ENCODE measurements around the gene PPP2R5A.
A peak's percentile ranks its signal among the peaks of the same experiment; 100 is the strongest.
"Not testable (repeated sequence)": the region's sequence is repeated elsewhere in the genome, so short reads cannot be mapped to it uniquely, and the experiment has no call there.

The PPP2R5A gene

GRCh38 chr1:212315184-212315583 lies 30.0 kb downstream of the PPP2R5A start:
- Histone ChIP-seq H3K79me2 (ENCODE audit: control insufficient read depth, insufficient read depth, low read length) (peaks cover 4% of the 10 kb centered on the region), H3K36me3 (ENCODE audit: control insufficient read depth, insufficient read depth, low read length) (no peaks in the 10 kb centered on the region), H2AK5ac (ENCODE audit: low read length) (no peak overlapping the region), H3K4me1 (ENCODE audit: control insufficient read depth, low read depth, low read length) (peaks cover 10% of the 10 kb centered on the region), H3K18ac (ENCODE audit: low read length) (no peak overlapping the region), H3K4me3 (ENCODE audit: low read length) (no peak overlapping the region), H4K8ac (ENCODE audit: low read depth, low read length) (no peak overlapping the region), H3K4ac (ENCODE audit: low read depth, low read length) (no peak overlapping the region), H4K5ac (ENCODE audit: low read length) (no peak overlapping the region), H3K27me3 (ENCODE audit: insufficient read depth, low read length, poor library complexity) (no peaks in the 10 kb centered on the region), H3K9ac (ENCODE audit: low read length) (no peak overlapping the region), H3K27ac (ENCODE audit: low read depth, low read length) (no peak overlapping the region), H3K23ac (ENCODE audit: low read length) (no peak overlapping the region), H2BK5ac (ENCODE audit: low read length) (no peak overlapping the region), H3K4me2 (ENCODE audit: low read length) (no peak overlapping the region), H2BK15ac (replicated peaks; ENCODE audit: low read depth) (no peak overlapping the region), H2BK120ac (ENCODE audit: low read depth, low read length) (no peak overlapping the region), H3K79me1 (ENCODE audit: low read length) (peaks cover 3% of the 10 kb centered on the region), H3K56ac (ENCODE audit: low read length) (no peak overlapping the region)
- no peak for DNase-seq
- whole genome bisulfite sequencing (ENCODE audit: extremely low coverage, insufficient coverage, low lambda C conversion rate), result no CpG with 5 or more reads among the region's 2 CpGs

GRCh38 chr1:212315907-212316306 lies 30.7 kb downstream of the PPP2R5A start:
- no peak overlapping the region for H3K4me2 ChIP-seq (ENCODE audit: low read length)
- H3K4me3 ChIP-seq (ENCODE audit: low read length), result no peak overlapping the region
- peak overlapping the region; percentile 16 for H3K27ac ChIP-seq (ENCODE audit: low read depth, low read length)
- H3K4ac ChIP-seq (ENCODE audit: low read depth, low read length), result no peak overlapping the region
- H2BK120ac ChIP-seq (ENCODE audit: low read depth, low read length), result no peak overlapping the region
- H3K4me1 ChIP-seq (ENCODE audit: control insufficient read depth, low read depth, low read length), result peaks cover 4% of the 10 kb centered on the region
- no peak overlapping the region for H3K18ac ChIP-seq (ENCODE audit: low read length)
- no peaks in the 10 kb centered on the region for H3K27me3 ChIP-seq (ENCODE audit: insufficient read depth, low read length, poor library complexity)
- H3K36me3 ChIP-seq (ENCODE audit: control insufficient read depth, insufficient read depth, low read length), result no peaks in the 10 kb centered on the region
- H4K5ac ChIP-seq (ENCODE audit: low read length), result no peak overlapping the region
- H3K79me1 ChIP-seq (ENCODE audit: low read length), result no peaks in the 10 kb centered on the region
- no peak overlapping the region for H3K9ac ChIP-seq (ENCODE audit: low read length)
- no peak overlapping the region for H4K8ac ChIP-seq (ENCODE audit: low read depth, low read length)
- no peak overlapping the region for H2BK5ac ChIP-seq (ENCODE audit: low read length)
- no peak overlapping the region for H2AK5ac ChIP-seq (ENCODE audit: low read length)
- H3K23ac ChIP-seq (ENCODE audit: low read length), result no peak overlapping the region
- DNase-seq, result peak; percentile 95
- H2BK15ac ChIP-seq (replicated peaks; ENCODE audit: low read depth), result no peak overlapping the region
- no peak overlapping the region for H3K56ac ChIP-seq (ENCODE audit: low read length)
- H3K79me2 ChIP-seq (ENCODE audit: control insufficient read depth, insufficient read depth, low read length), result peaks cover under 1% of the 10 kb centered on the region

GRCh38 chr1:212317916-212318315 lies 32.7 kb downstream of the PPP2R5A start:
- Histone ChIP-seq H4K5ac (ENCODE audit: low read length) (no peak overlapping the region), H3K4me2 (ENCODE audit: low read length) (no peak overlapping the region), H3K79me1 (ENCODE audit: low read length) (no peaks in the 10 kb centered on the region), H2BK120ac (ENCODE audit: low read depth, low read length) (no peak overlapping the region), H3K36me3 (ENCODE audit: control insufficient read depth, insufficient read depth, low read length) (no peaks in the 10 kb centered on the region), H4K8ac (ENCODE audit: low read depth, low read length) (no peak overlapping the region), H3K18ac (ENCODE audit: low read length) (no peak overlapping the region), H2BK5ac (ENCODE audit: low read length) (no peak overlapping the region), H2AK5ac (ENCODE audit: low read length) (no peak overlapping the region), H3K4me3 (ENCODE audit: low read length) (no peak overlapping the region), H2BK15ac (replicated peaks; ENCODE audit: low read depth) (no peak overlapping the region), H3K27me3 (ENCODE audit: insufficient read depth, low read length, poor library complexity) (no peaks in the 10 kb centered on the region), H3K9ac (ENCODE audit: low read length) (no peak overlapping the region), H3K27ac (ENCODE audit: low read depth, low read length) (no peak overlapping the region), H3K56ac (ENCODE audit: low read length) (no peak overlapping the region), H3K79me2 (ENCODE audit: control insufficient read depth, insufficient read depth, low read length) (no peaks in the 10 kb centered on the region), H3K4me1 (ENCODE audit: control insufficient read depth, low read depth, low read length) (peaks cover 3% of the 10 kb centered on the region), H3K4ac (ENCODE audit: low read depth, low read length) (no peak overlapping the region), H3K23ac (ENCODE audit: low read length) (no peak overlapping the region)
- WGBS (ENCODE audit: extremely low coverage, insufficient coverage, low lambda C conversion rate), result 100% methylated on average over 2 of the region's 2 CpGs
- no peak for DNase-seq

DNA sequence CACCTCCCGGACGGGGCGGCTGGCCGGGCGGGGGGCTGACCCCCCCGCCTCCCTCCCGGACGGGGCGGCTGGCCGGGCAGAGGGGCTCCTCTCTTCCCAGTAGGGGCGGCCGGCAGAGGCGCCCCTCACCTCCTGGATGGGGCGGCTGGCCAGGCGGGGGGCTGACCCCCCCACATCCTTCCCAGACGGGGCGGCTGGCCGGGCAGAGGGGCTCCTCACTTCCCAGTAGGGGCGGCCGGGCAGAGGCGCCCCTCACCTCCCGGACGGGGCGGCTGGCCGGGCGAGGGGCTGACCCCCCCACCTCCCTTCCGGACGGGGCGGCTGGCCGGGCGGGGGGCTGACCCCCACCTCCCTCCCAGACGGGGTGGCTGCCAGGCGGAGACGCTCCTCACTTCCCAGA lies 35.8 kb downstream of the PPP2R5A start:
- not testable (repeated sequence) for H4K8ac ChIP-seq (ENCODE audit: low read depth, low read length); H3K79me1 ChIP-seq (ENCODE audit: low read length); H3K56ac ChIP-seq (ENCODE audit: low read length); H3K27me3 ChIP-seq (ENCODE audit: insufficient read depth, low read length, poor library complexity); H3K23ac ChIP-seq (ENCODE audit: low read length); H3K9ac ChIP-seq (ENCODE audit: low read length); H3K18ac ChIP-seq (ENCODE audit: low read length); H3K4me2 ChIP-seq (ENCODE audit: low read length); H3K79me2 ChIP-seq (ENCODE audit: control insufficient read depth, insufficient read depth, low read length); H3K36me3 ChIP-seq (ENCODE audit: control insufficient read depth, insufficient read depth, low read length); DNase-seq; H3K4ac ChIP-seq (ENCODE audit: low read depth, low read length); H2BK15ac ChIP-seq (replicated peaks; ENCODE audit: low read depth); H3K4me1 ChIP-seq (ENCODE audit: control insufficient read depth, low read depth, low read length); H3K27ac ChIP-seq (ENCODE audit: low read depth, low read length); H4K5ac ChIP-seq (ENCODE audit: low read length); H3K4me3 ChIP-seq (ENCODE audit: low read length); H2BK120ac ChIP-seq (ENCODE audit: low read depth, low read length); H2AK5ac ChIP-seq (ENCODE audit: low read length); H2BK5ac ChIP-seq (ENCODE audit: low read length)
- WGBS (ENCODE audit: extremely low coverage, insufficient coverage, low lambda C conversion rate), result no CpG with 5 or more reads among the region's 34 CpGs

GRCh38 chr1:212323066-212323465 lies 37.9 kb downstream of the PPP2R5A start:
- no peaks in the 10 kb centered on the region for H3K4me1 ChIP-seq (ENCODE audit: control insufficient read depth, low read depth, low read length)
- no peak overlapping the region for H3K4me2 ChIP-seq (ENCODE audit: low read length)
- no peaks in the 10 kb centered on the region for H3K27me3 ChIP-seq (ENCODE audit: insufficient read depth, low read length, poor library complexity)
- no peaks in the 10 kb centered on the region for H3K79me1 ChIP-seq (ENCODE audit: low read length)
- no peak overlapping the region for H3K9ac ChIP-seq (ENCODE audit: low read length)
- no CpG with 5 or more reads among the region's 3 CpGs for WGBS (ENCODE audit: extremely low coverage, insufficient coverage, low lambda C conversion rate)
- H3K79me2 ChIP-seq (ENCODE audit: control insufficient read depth, insufficient read depth, low read length), result no peaks in the 10 kb centered on the region
- no peak overlapping the region for H3K18ac ChIP-seq (ENCODE audit: low read length)
- no peak overlapping the region for H2BK15ac ChIP-seq (replicated peaks; ENCODE audit: low read depth)
- no peak overlapping the region for H2BK5ac ChIP-seq (ENCODE audit: low read length)
- H3K56ac ChIP-seq (ENCODE audit: low read length), result no peak overlapping the region
- DNase-seq, result no peak
- no peak overlapping the region for H3K4ac ChIP-seq (ENCODE audit: low read depth, low read length)
- H4K8ac ChIP-seq (ENCODE audit: low read depth, low read length), result no peak overlapping the region
- H3K4me3 ChIP-seq (ENCODE audit: low read length), result no peak overlapping the region
- H2AK5ac ChIP-seq (ENCODE audit: low read length), result no peak overlapping the region
- H2BK120ac ChIP-seq (ENCODE audit: low read depth, low read length), result no peak overlapping the region
- H3K36me3 ChIP-seq (ENCODE audit: control insufficient read depth, insufficient read depth, low read length), result no peaks in the 10 kb centered on the region
- H3K27ac ChIP-seq (ENCODE audit: low read depth, low read length), result no peak overlapping the region
- no peak overlapping the region for H4K5ac ChIP-seq (ENCODE audit: low read length)
- H3K23ac ChIP-seq (ENCODE audit: low read length), result no peak overlapping the region

DNA sequence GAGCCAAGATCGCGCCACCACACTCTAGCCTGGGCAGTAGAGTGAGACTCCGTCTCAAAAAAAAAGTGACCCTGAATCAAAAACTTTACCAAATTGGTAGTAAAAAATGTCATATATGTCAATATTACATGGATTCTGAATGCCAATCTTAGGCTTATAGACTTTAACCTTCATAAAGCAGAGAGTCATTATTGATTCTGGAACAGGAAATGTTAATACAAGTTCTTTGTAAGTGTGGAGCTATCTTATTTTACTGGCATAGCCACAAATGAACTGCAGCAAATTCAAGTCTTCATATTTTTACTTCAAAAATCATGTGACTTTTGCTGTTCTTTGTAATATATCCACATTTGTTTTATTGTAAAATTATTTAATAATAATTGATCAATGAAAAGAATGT lies 41.3 kb downstream of the PPP2R5A start:
- no peaks in the 10 kb centered on the region for H3K36me3 ChIP-seq (ENCODE audit: control insufficient read depth, insufficient read depth, low read length)
- no peak for DNase-seq
- no peak overlapping the region for H3K4ac ChIP-seq (ENCODE audit: low read depth, low read length)
- H3K79me1 ChIP-seq (ENCODE audit: low read length), result peaks cover 2% of the 10 kb centered on the region
- no peak overlapping the region for H2AK5ac ChIP-seq (ENCODE audit: low read length)
- no peak overlapping the region for H3K27ac ChIP-seq (ENCODE audit: low read depth, low read length)
- no peak overlapping the region for H2BK15ac ChIP-seq (replicated peaks; ENCODE audit: low read depth)
- no peaks in the 10 kb centered on the region for H3K27me3 ChIP-seq (ENCODE audit: insufficient read depth, low read length, poor library complexity)
- no peak overlapping the region for H4K5ac ChIP-seq (ENCODE audit: low read length)
- no peak overlapping the region for H4K8ac ChIP-seq (ENCODE audit: low read depth, low read length)
- H2BK120ac ChIP-seq (ENCODE audit: low read depth, low read length), result no peak overlapping the region
- no peak overlapping the region for H3K4me3 ChIP-seq (ENCODE audit: low read length)
- H3K79me2 ChIP-seq (ENCODE audit: control insufficient read depth, insufficient read depth, low read length), result peaks cover 2% of the 10 kb centered on the region
- H3K9ac ChIP-seq (ENCODE audit: low read length), result no peak overlapping the region
- H3K4me2 ChIP-seq (ENCODE audit: low read length), result no peak overlapping the region
- no peak overlapping the region for H3K56ac ChIP-seq (ENCODE audit: low read length)
- H3K23ac ChIP-seq (ENCODE audit: low read length), result no peak overlapping the region
- no peak overlapping the region for H3K18ac ChIP-seq (ENCODE audit: low read length)
- H2BK5ac ChIP-seq (ENCODE audit: low read length), result no peak overlapping the region
- no peaks in the 10 kb centered on the region for H3K4me1 ChIP-seq (ENCODE audit: control insufficient read depth, low read depth, low read length)
- WGBS (ENCODE audit: extremely low coverage, insufficient coverage, low lambda C conversion rate), result no CpG with 5 or more reads among the region's 3 CpGs

Data from mesendoderm (in vitro differentiated cells).